K562 (cell line): ENCODE data around the gene TEP1. TPM values are rescaled to one million over a fixed set of nuclear protein-coding genes. Genes with fewer than 3 reads are reported as not detected.

ENCODE experiments used
- ETS2 ChIP-seq: IDR thresholded peaks from 2 replicates; pipeline ENCODE4 v1.6.1; 2016; ENCODE audit warnings: borderline replicate concordance, missing genetic modification characterization, mild to moderate bottlenecking, moderate library complexity, missing compliant biosample characterization; ENCODE audit not compliant: poor library complexity, severe bottlenecking
- JUND ChIP-seq, 2 experiments: IDR thresholded peaks; 2 replicates in 1 of 2; 3 replicates in 1 of 2; pipeline ENCODE4 v1.6.1; 2011; ENCODE audit warnings: borderline replicate concordance in 2 of 2, low read depth in 2 of 2, low read length in 2 of 2, improper control_type of control experiment in 1 of 2, missing biosample characterization in 1 of 2, missing genetic modification characterization in 1 of 2, missing genetic modification reagents in 1 of 2
- NFE2L1 ChIP-seq: fragments of 450-650 bp; IDR thresholded peaks from 2 replicates; pipeline ENCODE4 v1.6.1; 2016; ENCODE audit warnings: missing genetic modification characterization, low read depth, mild to moderate bottlenecking, missing compliant biosample characterization, moderate library complexity, borderline replicate concordance
- RHOXF2B ChIP-seq: fragments of 250-450 bp; sonication (Bioruptor Pico); conservative IDR thresholded peaks from 2 replicates; pipeline ENCODE4 v1.5.1; 2021
- SREBF1 ChIP-seq: fragments of 150-350 bp; IDR thresholded peaks from 2 replicates; pipeline ENCODE4 v1.6.1; 2014; ENCODE audit warnings: antibody characterized with exemption, low read depth, low read length, borderline replicate concordance
- STAT5A ChIP-seq: IDR thresholded peaks from 2 replicates; pipeline ENCODE4 v1.6.1; 2012; ENCODE audit warnings: low read length, inconsistent platforms, borderline replicate concordance
- ZNF184 ChIP-seq: sonication (generic); formaldehyde crosslinking; IDR thresholded peaks from 2 replicates; pipeline ENCODE4 v1.5.0; 2020; ENCODE audit warnings: missing genetic modification reagents
- ZNF707 ChIP-seq: fragments of 250-450 bp; sonication (Bioruptor Pico); conservative IDR thresholded peaks from 2 replicates; pipeline ENCODE4 v1.8.0; 2022; ENCODE audit warnings: inconsistent platforms, mild to moderate bottlenecking, moderate library complexity
- polyA plus RNA-seq, 8 experiments: library from polyadenylated mRNA; depleted of rRNA in 4 of 8; stranded (reverse) in 5 of 8; unstranded in 3 of 8; fragments of >200 nt; fragmentation: Nextera tagmentation in 2 of 8; fragmentation: Illumina TruSeq in 1 of 8; extraction: Ambion mirVana in 2 of 8; extraction: Trizol in 1 of 8; gene quantifications; 2 replicates each; pipeline versions ENCODE4 v1.2.1 to v1.2.3, GENCODE V29; 2011 to 2014; ENCODE audit warnings: inconsistent platforms in 1 of 8, missing spikeins in 1 of 8
- total RNA-seq, 7 experiments: library from RNA; depleted of rRNA in 6 of 7; stranded (reverse); fragments of >200 nt in 6 of 7; fragmentation: Illumina TruSeq in 2 of 7; extraction: Trizol in 2 of 7; gene quantifications; 2 replicates each; pipeline versions ENCODE4 v1.2.1 to v1.2.3, GENCODE V29; 2011 to 2021; ENCODE audit warnings: low replicate concordance in 1 of 7
- TF ChIP-seq, protein P1 (sequence below): fragments of 450-650 bp; conservative IDR thresholded peaks from 2 replicates; pipeline ENCODE4 v1.6.1; 2016; ENCODE audit warnings: missing genetic modification characterization, low read depth, mild to moderate bottlenecking, control low read depth, missing compliant biosample characterization
- TF ChIP-seq, protein P2 (sequence below): IDR thresholded peaks from 2 replicates; pipeline ENCODE4 v1.6.1; 2014; ENCODE audit warnings: antibody characterized with exemption
- TF ChIP-seq, protein P3 (sequence below): fragments of 450-650 bp; IDR thresholded peaks from 2 replicates; pipeline ENCODE4 v1.6.1; 2016; ENCODE audit warnings: mild to moderate bottlenecking, moderate library complexity

TEP1 gene
- total and polyA plus RNA-seq, 9 of the 15 experiments (the other 6 are each of a cell fraction or from before 2014, with no cell fraction given), result 1.0 to 12.2 (median 7.1) TPM

- TF ChIP-seq, protein P1, sequence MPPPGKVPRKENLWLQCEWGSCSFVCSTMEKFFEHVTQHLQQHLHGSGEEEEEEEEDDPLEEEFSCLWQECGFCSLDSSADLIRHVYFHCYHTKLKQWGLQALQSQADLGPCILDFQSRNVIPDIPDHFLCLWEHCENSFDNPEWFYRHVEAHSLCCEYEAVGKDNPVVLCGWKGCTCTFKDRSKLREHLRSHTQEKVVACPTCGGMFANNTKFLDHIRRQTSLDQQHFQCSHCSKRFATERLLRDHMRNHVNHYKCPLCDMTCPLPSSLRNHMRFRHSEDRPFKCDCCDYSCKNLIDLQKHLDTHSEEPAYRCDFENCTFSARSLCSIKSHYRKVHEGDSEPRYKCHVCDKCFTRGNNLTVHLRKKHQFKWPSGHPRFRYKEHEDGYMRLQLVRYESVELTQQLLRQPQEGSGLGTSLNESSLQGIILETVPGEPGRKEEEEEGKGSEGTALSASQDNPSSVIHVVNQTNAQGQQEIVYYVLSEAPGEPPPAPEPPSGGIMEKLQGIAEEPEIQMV (tag), result no peak
- TF ChIP-seq NFE2L1 (tag) (peak; percentile 57; the same call in 1 of the 2 replicates), ETS2 (tag) (no peak), RHOXF2B (no peak), STAT5A (no peak), SREBF1 (no peak), ZNF184 (no peak), JUND (IDR thresholded peaks at IDR 0.05; ENCODE audit: borderline replicate concordance, low read depth, low read length) (no peak), JUND (tag; IDR thresholded peaks at IDR 0.05; ENCODE audit: borderline replicate concordance, low read depth, low read length) (no peak), ZNF707 (CRISPR knock-in tag) (no peak)
- TF ChIP-seq, protein P2, sequence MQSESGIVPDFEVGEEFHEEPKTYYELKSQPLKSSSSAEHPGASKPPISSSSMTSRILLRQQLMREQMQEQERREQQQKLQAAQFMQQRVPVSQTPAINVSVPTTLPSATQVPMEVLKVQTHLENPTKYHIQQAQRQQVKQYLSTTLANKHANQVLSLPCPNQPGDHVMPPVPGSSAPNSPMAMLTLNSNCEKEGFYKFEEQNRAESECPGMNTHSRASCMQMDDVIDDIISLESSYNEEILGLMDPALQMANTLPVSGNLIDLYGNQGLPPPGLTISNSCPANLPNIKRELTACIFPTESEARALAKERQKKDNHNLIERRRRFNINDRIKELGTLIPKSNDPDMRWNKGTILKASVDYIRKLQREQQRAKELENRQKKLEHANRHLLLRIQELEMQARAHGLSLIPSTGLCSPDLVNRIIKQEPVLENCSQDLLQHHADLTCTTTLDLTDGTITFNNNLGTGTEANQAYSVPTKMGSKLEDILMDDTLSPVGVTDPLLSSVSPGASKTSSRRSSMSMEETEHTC, result no peak
- TF ChIP-seq, protein P3, sequence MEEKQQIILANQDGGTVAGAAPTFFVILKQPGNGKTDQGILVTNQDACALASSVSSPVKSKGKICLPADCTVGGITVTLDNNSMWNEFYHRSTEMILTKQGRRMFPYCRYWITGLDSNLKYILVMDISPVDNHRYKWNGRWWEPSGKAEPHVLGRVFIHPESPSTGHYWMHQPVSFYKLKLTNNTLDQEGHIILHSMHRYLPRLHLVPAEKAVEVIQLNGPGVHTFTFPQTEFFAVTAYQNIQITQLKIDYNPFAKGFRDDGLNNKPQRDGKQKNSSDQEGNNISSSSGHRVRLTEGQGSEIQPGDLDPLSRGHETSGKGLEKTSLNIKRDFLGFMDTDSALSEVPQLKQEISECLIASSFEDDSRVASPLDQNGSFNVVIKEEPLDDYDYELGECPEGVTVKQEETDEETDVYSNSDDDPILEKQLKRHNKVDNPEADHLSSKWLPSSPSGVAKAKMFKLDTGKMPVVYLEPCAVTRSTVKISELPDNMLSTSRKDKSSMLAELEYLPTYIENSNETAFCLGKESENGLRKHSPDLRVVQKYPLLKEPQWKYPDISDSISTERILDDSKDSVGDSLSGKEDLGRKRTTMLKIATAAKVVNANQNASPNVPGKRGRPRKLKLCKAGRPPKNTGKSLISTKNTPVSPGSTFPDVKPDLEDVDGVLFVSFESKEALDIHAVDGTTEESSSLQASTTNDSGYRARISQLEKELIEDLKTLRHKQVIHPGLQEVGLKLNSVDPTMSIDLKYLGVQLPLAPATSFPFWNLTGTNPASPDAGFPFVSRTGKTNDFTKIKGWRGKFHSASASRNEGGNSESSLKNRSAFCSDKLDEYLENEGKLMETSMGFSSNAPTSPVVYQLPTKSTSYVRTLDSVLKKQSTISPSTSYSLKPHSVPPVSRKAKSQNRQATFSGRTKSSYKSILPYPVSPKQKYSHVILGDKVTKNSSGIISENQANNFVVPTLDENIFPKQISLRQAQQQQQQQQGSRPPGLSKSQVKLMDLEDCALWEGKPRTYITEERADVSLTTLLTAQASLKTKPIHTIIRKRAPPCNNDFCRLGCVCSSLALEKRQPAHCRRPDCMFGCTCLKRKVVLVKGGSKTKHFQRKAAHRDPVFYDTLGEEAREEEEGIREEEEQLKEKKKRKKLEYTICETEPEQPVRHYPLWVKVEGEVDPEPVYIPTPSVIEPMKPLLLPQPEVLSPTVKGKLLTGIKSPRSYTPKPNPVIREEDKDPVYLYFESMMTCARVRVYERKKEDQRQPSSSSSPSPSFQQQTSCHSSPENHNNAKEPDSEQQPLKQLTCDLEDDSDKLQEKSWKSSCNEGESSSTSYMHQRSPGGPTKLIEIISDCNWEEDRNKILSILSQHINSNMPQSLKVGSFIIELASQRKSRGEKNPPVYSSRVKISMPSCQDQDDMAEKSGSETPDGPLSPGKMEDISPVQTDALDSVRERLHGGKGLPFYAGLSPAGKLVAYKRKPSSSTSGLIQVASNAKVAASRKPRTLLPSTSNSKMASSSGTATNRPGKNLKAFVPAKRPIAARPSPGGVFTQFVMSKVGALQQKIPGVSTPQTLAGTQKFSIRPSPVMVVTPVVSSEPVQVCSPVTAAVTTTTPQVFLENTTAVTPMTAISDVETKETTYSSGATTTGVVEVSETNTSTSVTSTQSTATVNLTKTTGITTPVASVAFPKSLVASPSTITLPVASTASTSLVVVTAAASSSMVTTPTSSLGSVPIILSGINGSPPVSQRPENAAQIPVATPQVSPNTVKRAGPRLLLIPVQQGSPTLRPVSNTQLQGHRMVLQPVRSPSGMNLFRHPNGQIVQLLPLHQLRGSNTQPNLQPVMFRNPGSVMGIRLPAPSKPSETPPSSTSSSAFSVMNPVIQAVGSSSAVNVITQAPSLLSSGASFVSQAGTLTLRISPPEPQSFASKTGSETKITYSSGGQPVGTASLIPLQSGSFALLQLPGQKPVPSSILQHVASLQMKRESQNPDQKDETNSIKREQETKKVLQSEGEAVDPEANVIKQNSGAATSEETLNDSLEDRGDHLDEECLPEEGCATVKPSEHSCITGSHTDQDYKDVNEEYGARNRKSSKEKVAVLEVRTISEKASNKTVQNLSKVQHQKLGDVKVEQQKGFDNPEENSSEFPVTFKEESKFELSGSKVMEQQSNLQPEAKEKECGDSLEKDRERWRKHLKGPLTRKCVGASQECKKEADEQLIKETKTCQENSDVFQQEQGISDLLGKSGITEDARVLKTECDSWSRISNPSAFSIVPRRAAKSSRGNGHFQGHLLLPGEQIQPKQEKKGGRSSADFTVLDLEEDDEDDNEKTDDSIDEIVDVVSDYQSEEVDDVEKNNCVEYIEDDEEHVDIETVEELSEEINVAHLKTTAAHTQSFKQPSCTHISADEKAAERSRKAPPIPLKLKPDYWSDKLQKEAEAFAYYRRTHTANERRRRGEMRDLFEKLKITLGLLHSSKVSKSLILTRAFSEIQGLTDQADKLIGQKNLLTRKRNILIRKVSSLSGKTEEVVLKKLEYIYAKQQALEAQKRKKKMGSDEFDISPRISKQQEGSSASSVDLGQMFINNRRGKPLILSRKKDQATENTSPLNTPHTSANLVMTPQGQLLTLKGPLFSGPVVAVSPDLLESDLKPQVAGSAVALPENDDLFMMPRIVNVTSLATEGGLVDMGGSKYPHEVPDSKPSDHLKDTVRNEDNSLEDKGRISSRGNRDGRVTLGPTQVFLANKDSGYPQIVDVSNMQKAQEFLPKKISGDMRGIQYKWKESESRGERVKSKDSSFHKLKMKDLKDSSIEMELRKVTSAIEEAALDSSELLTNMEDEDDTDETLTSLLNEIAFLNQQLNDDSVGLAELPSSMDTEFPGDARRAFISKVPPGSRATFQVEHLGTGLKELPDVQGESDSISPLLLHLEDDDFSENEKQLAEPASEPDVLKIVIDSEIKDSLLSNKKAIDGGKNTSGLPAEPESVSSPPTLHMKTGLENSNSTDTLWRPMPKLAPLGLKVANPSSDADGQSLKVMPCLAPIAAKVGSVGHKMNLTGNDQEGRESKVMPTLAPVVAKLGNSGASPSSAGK, result no peak
These were observed 33.6 kb upstream of the TEP1 start (continued) for GRCh38 chr14:20446889-20447288.
